ENCODE measurements around the gene ALOX15. TPM values are rescaled to one million over a fixed set of nuclear protein-coding genes. Genes with fewer than 3 reads are reported as not detected.
A peak's percentile ranks its signal among the peaks of the same experiment; 100 is the strongest.

Gene ALOX15
- total RNA-seq, 1 donor from 2014 or later: not detected

- no peaks in the 10 kb centered on the region for H3K9me3 Mint-ChIP-seq
- peaks cover 23% of the 10 kb centered on the region for H3K27me3 Mint-ChIP-seq
- H3K36me3 Mint-ChIP-seq (ENCODE audit: low read depth): no peaks in the 10 kb centered on the region
- TF ChIP-seq, protein P1, sequence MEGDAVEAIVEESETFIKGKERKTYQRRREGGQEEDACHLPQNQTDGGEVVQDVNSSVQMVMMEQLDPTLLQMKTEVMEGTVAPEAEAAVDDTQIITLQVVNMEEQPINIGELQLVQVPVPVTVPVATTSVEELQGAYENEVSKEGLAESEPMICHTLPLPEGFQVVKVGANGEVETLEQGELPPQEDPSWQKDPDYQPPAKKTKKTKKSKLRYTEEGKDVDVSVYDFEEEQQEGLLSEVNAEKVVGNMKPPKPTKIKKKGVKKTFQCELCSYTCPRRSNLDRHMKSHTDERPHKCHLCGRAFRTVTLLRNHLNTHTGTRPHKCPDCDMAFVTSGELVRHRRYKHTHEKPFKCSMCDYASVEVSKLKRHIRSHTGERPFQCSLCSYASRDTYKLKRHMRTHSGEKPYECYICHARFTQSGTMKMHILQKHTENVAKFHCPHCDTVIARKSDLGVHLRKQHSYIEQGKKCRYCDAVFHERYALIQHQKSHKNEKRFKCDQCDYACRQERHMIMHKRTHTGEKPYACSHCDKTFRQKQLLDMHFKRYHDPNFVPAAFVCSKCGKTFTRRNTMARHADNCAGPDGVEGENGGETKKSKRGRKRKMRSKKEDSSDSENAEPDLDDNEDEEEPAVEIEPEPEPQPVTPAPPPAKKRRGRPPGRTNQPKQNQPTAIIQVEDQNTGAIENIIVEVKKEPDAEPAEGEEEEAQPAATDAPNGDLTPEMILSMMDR (IDR thresholded peaks at IDR 0.05): no peak
- ATAC-seq (ENCODE audit: low read depth) (peak; percentile 73), DNase-seq (no peak)
- ChIA-PET POLR2A (no interaction called here), CTCF (interaction anchor here (1.0 kb wide), 1 partner anchor 13 kb away, joined by 3 read pairs; no protein-coding TSS in a partner anchor)
- intact Hi-C loops (cut with micrococcal nuclease): no loop called here
- H3K4me1 Mint-ChIP-seq: peaks cover 4% of the 10 kb centered on the region
- no peak overlapping the region for H3K27ac Mint-ChIP-seq
- no peak overlapping the region for H3K4me3 Mint-ChIP-seq
Measured at GRCh38 chr17:4594931-4595684, 46.4 kb downstream of the ALOX15 start.

DNA sequence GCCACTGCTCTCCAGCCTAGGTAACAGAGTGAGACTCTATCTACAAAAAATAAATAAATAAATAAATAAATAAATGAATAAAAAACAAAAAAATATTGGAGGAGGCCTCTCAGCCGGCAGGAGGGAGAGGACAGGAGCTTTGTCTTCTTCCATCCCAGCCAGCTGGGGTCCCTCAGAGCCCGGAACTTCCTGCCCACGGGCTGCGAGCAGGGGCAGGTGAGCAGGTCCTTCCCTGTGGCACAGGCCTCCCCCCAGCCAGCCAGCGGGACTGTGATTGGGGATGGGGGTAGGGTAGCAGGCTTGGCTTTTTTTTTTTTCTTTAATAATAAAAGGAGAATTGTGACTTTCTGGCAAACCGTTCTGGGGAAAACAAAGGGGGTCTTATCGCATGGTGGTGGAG, 47.1 kb downstream of the ALOX15 start:
- ChIA-PET CTCF (interaction anchor here (1.0 kb wide), 1 partner anchor 14 kb away, joined by 3 read pairs; no protein-coding TSS in a partner anchor), POLR2A (no interaction called here)
- Mint-ChIP-seq H3K36me3 (ENCODE audit: low read depth) (no peaks in the 10 kb centered on the region), H3K9me3 (no peaks in the 10 kb centered on the region), H3K27me3 (peaks cover 17% of the 10 kb centered on the region), H3K4me3 (no peak overlapping the region), H3K4me1 (peaks cover 4% of the 10 kb centered on the region), H3K27ac (no peak overlapping the region)
- ATAC-seq (ENCODE audit: low read depth) (no peak), DNase-seq (no peak)
- intact Hi-C loops (cut with micrococcal nuclease): no loop called here
- TF ChIP-seq, protein P1 (IDR thresholded peaks at IDR 0.05): no peak

DNA sequence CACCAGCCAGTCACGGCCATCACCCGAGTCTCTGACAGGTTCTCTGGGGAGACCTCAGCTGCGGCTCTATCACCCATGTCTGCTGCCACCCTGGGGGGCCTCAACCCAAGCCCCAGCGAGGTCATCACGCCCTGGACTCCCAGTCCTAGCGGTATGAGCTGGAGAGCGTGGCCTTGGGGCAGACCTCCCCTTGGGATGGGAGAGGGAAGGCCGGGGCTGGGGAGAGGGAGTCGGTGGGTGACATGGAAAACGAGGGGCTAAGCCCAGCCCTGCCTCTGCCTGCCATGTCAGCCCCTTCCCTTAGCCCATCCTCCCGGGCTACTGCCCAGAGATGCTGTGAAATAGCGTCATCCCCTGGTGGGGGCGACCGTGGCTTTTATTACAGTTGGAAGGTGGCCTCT, 48.5 kb downstream of the ALOX15 start:
- intact Hi-C loops (cut with micrococcal nuclease): no loop called here
- DNase-seq: no peak
- Mint-ChIP-seq H3K4me1 (peaks cover 4% of the 10 kb centered on the region), H3K4me3 (no peak overlapping the region), H3K27me3 (peaks cover 16% of the 10 kb centered on the region), H3K36me3 (ENCODE audit: low read depth) (no peaks in the 10 kb centered on the region), H3K9me3 (no peaks in the 10 kb centered on the region), H3K27ac (no peak overlapping the region)
- POLR2A ChIA-PET: no interaction called here
- TF ChIP-seq, protein P1 (IDR thresholded peaks at IDR 0.05): no peak
- CTCF ChIA-PET: no interaction called here
- ATAC-seq (ENCODE audit: low read depth): no peak

DNA sequence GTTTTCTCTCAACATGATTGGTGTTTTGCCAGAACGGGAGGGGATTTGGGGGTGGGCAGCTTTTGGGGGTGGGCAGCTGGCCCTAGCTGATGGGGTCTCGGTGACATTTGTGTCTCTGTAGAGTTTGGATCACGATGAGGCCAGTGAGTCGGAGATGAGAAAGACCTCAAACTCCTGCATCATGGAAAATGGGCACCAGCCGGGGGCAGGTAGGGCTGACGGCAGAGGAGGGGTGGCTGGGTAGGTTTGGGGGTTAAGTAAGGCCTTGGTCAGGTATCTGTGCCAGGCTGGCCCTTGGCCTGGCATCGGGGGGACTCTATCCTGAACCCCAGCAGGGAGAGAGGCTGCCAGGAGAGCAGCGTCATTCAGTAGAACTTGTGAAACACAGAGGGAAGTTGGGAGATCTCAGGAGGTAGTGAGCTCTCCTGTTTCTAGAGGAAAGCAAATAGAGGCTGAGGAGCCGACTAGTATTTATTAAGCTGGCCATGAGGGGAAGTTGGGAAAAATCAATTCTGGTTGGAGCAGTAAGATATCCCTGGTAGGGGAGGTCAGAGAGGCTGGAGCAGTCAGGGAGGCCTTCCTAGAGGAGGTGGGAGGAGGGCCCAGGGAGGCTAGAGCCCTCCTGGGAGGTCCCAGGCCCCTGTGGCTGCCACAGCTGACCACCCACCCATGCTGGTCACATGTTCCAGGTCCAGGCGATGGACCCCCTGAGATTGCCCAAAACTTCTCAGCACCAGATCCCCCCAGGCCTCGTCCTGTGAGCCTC, 49.1 kb downstream of the ALOX15 start:
- no peak overlapping the region for H3K4me3 Mint-ChIP-seq
- POLR2A ChIA-PET: no interaction called here
- no peak overlapping the region for H3K27ac Mint-ChIP-seq

DNA sequence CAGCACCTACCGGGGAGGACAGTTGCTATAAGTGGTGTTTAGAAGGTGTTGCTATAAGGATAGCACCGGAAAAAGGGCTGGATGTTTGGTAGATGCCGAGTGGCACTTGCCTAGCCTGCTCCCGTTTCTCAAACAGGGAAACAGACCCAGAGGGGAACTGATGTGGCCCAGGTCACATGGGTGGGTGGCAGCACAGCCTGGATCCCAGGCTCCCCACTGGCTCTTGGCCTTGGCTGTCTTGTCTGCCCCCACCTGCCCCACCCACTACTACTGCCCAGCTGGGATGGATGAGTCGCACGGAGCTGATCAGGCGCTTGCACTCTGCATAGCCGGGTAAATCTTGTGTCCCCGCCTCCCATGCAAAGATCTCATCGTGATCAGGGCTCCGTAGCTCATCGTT, 49.9 kb downstream of the ALOX15 start:
- peaks cover 15% of the 10 kb centered on the region for H3K27me3 Mint-ChIP-seq
- peaks cover 4% of the 10 kb centered on the region for H3K4me1 Mint-ChIP-seq
- ChIA-PET POLR2A (no interaction called here), CTCF (no interaction called here)
- no peak overlapping the region for H3K4me3 Mint-ChIP-seq
- TF ChIP-seq, protein P1 (IDR thresholded peaks at IDR 0.05): no peak
- H3K27ac Mint-ChIP-seq: no peak overlapping the region
- no peaks in the 10 kb centered on the region for H3K36me3 Mint-ChIP-seq (ENCODE audit: low read depth)
- no peaks in the 10 kb centered on the region for H3K9me3 Mint-ChIP-seq
- no peak for DNase-seq
- no peak for ATAC-seq (ENCODE audit: low read depth)
- intact Hi-C loops (cut with micrococcal nuclease): no loop called here

More for the DNA sequence above, 49.1 kb downstream of the ALOX15 start:
- Mint-ChIP-seq H3K36me3 (ENCODE audit: low read depth) (no peaks in the 10 kb centered on the region), H3K27me3 (peaks cover 13% of the 10 kb centered on the region), H3K9me3 (no peaks in the 10 kb centered on the region), H3K4me1 (peaks cover 4% of the 10 kb centered on the region)
- ATAC-seq (ENCODE audit: low read depth): no peak
- no peak for DNase-seq
- intact Hi-C loops (cut with micrococcal nuclease): no loop called here
- CTCF ChIA-PET: no interaction called here
- TF ChIP-seq, protein P1 (IDR thresholded peaks at IDR 0.05): no peak
